Measurements from ENCODE around the gene STK32B.
"Not testable (repeated sequence)": the region's sequence is repeated elsewhere in the genome, so short reads cannot be mapped to it uniquely, and the experiment has no call there.

Gene STK32B

GRCh38 chr4:5200513-5200912 lies 149.2 kb downstream of the STK32B start:
- in situ Hi-C loops (cut with MboI; ENCODE audit: low sequenced_read_pairs): no loop called here

GRCh38 chr4:5203309-5203992 lies 152.2 kb downstream of the STK32B start:
- in situ Hi-C loops (cut with MboI; ENCODE audit: low sequenced_read_pairs): no loop called here

GRCh38 chr4:5203993-5204310 lies 152.7 kb downstream of the STK32B start:
- in situ Hi-C loops (cut with MboI; ENCODE audit: low sequenced_read_pairs): no loop called here

GRCh38 chr4:5204781-5205180 lies 153.5 kb downstream of the STK32B start:
- in situ Hi-C loops (cut with MboI; ENCODE audit: low sequenced_read_pairs): no loop called here

GRCh38 chr4:5206016-5206790 lies 154.9 kb downstream of the STK32B start:
- in situ Hi-C loops (cut with MboI; ENCODE audit: low sequenced_read_pairs): no loop called here

GRCh38 chr4:5209862-5210261 lies 158.6 kb downstream of the STK32B start:
- in situ Hi-C loops (cut with MboI; ENCODE audit: low sequenced_read_pairs): no loop called here

- in situ Hi-C loops (cut with MboI; ENCODE audit: low sequenced_read_pairs): no loop called here
Measured at GRCh38 chr4:5211282-5211839, 160.1 kb downstream of the STK32B start.

- in situ Hi-C loops (cut with MboI; ENCODE audit: low sequenced_read_pairs): no loop called here
Measured at GRCh38 chr4:5212255-5213013, 161.2 kb downstream of the STK32B start.

- in situ Hi-C loops (cut with MboI; ENCODE audit: low sequenced_read_pairs): no loop called here
Measured at GRCh38 chr4:5213087-5213595, 161.9 kb downstream of the STK32B start.

GRCh38 chr4:5215321-5215720 lies 164.0 kb downstream of the STK32B start:
- in situ Hi-C loops (cut with MboI; ENCODE audit: low sequenced_read_pairs): no loop called here

- in situ Hi-C loops (cut with MboI; ENCODE audit: low sequenced_read_pairs): no loop called here
Measured at GRCh38 chr4:5217421-5217820, 166.1 kb downstream of the STK32B start.

- in situ Hi-C loops (cut with MboI; ENCODE audit: low sequenced_read_pairs): no loop called here
Measured at GRCh38 chr4:5218376-5219069, 167.2 kb downstream of the STK32B start.

GRCh38 chr4:5220028-5220427 lies 168.7 kb downstream of the STK32B start:
- in situ Hi-C loops (cut with MboI; ENCODE audit: low sequenced_read_pairs): no loop called here

GRCh38 chr4:5222047-5222446 lies 170.8 kb downstream of the STK32B start:
- in situ Hi-C loops (cut with MboI; ENCODE audit: low sequenced_read_pairs): no loop called here

- in situ Hi-C loops (cut with MboI; ENCODE audit: low sequenced_read_pairs): no loop called here
Measured at GRCh38 chr4:5222951-5223350, 171.7 kb downstream of the STK32B start.

- in situ Hi-C loops (cut with MboI; ENCODE audit: low sequenced_read_pairs): no loop called here
Measured at GRCh38 chr4:5224340-5224739, 173.1 kb downstream of the STK32B start.

GRCh38 chr4:5232549-5232948 lies 181.3 kb downstream of the STK32B start:
- in situ Hi-C loops (cut with MboI; ENCODE audit: low sequenced_read_pairs): no loop called here

GRCh38 chr4:5237086-5237660 lies 185.9 kb downstream of the STK32B start:
- in situ Hi-C loops (cut with MboI; ENCODE audit: low sequenced_read_pairs): no loop called here

GRCh38 chr4:5238173-5238572 lies 186.9 kb downstream of the STK32B start:
- in situ Hi-C loops (cut with MboI; ENCODE audit: low sequenced_read_pairs): no loop called here

- in situ Hi-C loops (cut with MboI; ENCODE audit: low sequenced_read_pairs): not testable (repeated sequence)
Measured at GRCh38 chr4:5247061-5247460, 195.8 kb downstream of the STK32B start.

All from HL-60/S4 (cell line).